LHCN-M2 (cell line): ENCODE results near the gene LHFPL4. TPM values are rescaled to one million over a fixed set of nuclear protein-coding genes. Genes with fewer than 3 reads are reported as not detected.
"Not testable (repeated sequence)": the region's sequence is repeated elsewhere in the genome, so short reads cannot be mapped to it uniquely, and the experiment has no call there.

Source experiments
- DNase-seq: peaks from one replicate; pipeline ENCODE4 v3.0.0-alpha.2; 2012; ENCODE audit warnings: low read depth
- total RNA-seq: library from RNA; depleted of rRNA; stranded (reverse); fragments of >200 nt; gene quantifications from 2 replicates; pipeline ENCODE4 v1.2.3, GENCODE V29; 2014

Gene LHFPL4
- total RNA-seq, 1 experiment from 2014 or later: not detected

DNA sequence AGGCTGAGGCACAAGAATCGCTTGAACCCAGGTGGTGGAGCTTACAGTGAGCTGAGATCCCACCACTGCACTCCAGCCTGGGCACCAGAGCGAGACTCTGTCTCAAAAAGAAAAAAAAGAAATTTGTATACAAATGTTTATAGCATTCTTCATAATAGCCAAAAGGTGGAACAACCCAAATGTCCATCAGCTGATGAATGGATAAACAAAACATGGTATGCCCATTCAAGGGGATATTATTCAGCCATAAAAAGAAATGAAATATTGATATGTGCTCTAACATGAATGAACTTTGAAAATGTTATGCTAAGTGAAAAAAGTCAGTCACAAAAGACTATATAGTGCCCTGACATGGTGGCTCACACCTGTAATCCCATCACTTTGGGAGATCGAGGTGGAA is 11.4 kb downstream of the LHFPL4 start:
- no peak for DNase-seq

DNA sequence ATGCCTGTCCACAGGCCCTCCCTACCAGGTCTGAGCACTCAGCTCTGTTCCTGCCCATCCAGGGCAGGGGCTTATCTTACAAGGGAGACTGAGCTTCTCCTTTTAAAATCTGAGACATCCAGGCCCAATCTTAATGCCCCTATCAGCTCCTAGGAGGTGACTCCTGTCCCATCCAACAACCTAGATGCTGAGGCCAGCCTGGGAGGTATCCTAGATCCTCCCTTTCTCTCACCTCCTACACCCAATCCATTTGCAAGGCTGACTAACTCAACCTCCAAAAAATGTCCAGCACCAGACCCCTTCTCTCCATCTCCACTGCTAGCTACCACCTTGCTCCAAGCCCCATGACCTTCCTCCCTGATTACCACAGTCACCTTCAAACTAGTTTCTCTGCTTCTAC is 17.4 kb downstream of the LHFPL4 start:
- no peak for DNase-seq

DNA sequence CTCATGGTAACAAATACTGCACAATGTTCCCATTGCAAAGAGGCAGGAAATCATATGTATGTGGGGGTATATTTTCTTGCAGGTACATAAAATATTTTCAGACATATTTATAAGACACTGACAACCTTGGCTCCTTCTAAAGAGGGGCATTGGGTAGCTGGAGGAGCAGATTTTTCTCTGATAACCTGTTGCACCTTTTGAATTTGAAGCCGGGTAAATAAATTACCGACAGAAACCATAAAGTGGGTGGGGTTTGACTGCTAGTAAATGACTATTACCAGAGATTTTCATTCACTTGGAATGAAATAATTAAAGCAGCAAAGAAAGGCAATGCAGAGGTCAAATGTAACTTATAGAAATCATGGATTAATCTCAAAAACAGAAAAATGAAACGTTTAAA is 19.2 kb downstream of the LHFPL4 start:
- no peak for DNase-seq

DNA sequence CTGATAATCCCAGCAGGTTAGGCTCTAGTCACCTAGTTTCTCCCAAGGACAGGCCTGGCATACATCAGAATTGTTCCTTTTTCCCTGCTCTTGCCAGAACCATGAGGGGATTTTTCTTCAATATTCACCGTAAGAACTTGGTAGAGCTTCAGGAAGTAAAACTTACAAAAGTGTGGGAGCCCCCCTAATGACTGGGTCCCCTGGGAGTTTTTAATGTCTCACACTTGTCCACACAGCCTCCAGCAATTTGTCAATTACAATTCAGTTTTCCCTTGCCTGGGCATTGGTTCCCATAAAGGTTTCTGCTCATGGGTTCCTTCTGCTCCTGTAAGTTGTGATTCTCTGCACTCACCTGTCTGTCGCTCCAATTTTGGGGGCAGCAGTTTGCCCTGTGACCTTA is 28.5 kb downstream of the LHFPL4 start:
- no peak for DNase-seq

DNA sequence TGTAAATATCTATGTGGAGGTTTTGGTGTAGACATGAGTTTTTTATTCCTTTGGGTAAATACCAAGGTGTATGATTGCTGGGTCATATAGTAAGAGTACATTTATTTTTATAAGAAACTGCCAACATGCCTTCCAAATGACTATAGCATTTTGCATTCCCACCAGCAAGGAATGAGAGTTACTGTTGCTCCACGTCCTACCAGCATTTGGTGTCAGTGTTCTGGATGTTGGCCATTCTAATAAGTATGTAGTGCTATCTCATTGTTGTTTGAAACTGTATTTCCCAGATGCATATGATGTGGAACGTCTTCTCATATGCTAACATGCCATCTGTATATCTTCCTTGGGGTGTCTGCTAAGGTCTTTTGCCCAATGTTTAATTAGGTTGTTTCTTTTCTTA is 38.7 kb downstream of the LHFPL4 start:
- DNase-seq: no peak

DNA sequence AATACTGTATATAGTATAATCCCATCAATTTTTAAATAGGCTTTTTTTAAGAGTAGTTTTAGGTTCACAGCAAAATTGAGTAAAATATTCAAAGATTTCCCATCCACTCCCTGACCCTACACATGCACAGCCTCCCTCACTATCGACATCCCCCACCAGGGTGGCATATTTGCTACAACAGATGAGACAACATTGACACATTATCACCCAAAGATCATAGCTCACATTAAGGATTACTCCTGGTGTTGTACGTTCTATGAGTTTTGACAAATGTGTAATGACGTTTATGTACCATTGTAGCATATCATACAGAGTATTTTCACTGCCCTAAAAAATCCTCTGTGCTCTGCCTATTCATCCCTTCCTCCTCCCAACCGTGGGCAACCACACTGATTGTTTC is 39.3 kb downstream of the LHFPL4 start:
- no peak for DNase-seq

DNA sequence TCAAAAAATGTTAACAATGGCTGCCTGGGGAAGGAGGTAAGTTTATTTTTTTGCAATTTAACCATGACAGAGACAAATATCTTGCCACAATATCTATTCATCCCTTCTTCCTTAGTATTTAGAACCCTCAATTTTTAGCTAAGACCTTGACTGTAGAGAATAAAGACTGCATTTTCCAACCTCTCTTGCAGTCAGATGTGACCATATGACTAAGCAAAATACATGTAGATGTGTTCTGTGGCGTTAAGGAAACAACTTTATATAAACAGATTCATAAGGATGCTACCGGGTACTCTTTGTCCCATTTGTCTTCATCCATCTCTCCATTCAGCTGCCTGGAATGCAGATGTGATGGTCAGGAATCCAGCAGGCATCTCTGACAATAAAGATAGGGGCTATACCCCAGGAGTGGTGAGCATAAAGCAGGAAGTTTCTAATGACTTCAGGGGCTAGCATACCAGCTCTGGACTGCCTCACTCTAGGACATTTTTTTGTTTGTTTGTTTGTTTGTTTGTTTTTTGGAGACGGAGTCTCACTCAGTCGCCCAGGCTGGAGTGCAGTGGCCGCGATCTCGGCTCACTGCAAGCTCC is 41.1 kb downstream of the LHFPL4 start:
- no peak for DNase-seq

DNA sequence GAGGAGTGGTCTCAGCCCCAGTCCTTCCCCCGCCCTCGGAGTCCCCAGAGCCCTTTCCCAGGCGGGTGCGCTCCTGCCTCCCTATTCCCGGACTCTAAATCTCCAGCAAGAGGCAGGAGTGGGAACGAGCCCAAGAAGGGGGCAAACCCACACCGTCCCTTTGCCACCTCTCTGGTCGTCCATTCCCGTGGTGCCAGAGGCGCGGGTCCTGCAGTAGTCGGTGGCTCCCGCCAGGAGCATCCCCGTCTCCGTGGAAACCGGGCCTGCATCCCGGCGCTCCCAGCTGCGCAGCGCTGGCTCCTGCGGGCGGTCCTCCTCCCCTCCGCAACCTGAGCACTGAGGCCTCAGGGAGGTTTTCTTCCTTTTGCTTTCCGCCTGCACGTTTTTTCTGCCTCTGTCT is 44.8 kb downstream of the LHFPL4 start:
- no peak for DNase-seq

DNA sequence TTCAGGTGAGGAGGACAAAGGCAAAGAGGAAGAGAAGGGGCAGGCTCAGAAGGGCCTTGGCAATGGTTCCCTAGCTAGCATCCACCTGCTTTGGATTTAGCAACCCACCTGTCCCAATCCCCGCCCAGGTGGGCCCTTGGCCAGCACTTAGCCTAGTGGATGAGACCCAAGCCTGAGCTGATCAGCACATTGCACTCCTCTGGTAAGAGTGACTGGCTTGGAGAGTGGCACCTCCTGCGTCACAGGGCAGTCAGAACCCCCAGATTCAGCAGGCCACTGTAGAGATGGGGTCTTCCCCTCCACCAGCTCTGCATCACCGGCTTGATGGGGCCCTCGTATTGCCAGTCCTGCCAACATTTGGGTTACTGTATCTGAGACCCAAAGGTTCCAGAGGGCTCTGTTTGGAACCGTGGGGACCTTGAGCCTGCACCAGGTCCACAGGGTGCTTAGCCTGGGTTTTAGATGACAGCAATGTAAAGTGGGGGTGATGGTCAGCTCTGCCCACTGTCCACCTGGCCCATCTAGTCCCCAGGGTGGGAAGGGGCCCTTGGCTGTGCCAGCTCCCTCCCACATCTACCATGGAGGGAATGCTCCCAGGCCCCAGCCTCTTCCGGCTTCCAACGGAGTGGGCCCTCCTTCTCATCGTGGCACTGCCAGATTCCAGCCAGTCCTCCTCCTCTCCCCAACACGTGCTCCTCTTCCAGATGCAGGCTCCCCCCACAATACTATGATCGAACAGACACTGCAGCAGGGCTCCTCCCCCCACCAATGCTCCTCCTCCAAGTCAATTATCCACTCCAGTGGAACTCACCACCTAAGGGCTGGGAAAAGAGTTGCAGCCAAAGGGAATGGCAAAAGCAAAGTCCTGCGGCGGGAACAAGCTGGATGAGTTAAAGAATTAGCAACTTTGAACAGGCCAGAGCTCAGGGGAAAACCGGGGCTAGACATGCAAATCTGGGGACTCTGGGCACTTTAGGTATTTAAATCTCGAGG is 45.7 kb downstream of the LHFPL4 start:
- no peak for DNase-seq

DNA sequence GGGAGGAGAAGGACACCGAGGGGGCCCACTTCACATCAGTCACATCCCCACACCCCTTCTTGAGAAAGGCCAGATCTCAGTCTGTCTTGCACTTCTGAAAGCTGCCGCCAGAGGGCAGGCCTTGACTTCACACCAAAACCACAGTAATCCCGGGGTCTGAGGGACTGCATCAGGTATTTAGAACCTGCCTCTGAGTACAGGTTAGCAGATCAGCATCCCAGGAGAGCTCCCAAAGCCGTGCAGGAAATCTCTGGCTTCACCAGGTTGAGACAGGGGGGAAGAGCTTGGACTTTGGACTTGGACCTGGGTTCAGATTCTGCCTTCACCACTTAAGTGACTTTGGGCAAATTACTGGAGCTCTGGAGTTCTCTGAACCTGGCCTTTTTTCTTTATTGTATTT is 50.3 kb downstream of the LHFPL4 start:
- DNase-seq: peak; percentile 48

DNA sequence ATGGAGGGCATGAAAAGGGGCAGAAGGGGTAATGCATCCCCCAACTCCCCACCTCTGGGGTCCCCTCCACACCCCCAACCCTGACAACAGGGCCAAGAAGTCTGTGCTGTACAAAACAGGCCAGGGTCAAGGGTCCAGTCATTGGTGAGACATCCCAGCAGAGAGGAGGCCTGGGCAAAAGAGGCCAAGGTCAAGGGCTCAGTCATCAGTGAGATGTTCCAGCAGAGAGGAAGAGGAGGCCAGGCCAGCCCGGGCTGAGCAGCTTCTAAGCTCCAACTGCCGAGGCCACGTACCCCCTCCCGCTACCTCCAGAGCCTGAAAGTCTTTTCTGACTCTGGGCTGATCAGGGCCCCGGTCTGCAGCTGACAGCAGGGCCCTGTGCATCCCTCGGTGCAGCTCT is 52.4 kb downstream of the LHFPL4 start:
- no peak for DNase-seq

DNA sequence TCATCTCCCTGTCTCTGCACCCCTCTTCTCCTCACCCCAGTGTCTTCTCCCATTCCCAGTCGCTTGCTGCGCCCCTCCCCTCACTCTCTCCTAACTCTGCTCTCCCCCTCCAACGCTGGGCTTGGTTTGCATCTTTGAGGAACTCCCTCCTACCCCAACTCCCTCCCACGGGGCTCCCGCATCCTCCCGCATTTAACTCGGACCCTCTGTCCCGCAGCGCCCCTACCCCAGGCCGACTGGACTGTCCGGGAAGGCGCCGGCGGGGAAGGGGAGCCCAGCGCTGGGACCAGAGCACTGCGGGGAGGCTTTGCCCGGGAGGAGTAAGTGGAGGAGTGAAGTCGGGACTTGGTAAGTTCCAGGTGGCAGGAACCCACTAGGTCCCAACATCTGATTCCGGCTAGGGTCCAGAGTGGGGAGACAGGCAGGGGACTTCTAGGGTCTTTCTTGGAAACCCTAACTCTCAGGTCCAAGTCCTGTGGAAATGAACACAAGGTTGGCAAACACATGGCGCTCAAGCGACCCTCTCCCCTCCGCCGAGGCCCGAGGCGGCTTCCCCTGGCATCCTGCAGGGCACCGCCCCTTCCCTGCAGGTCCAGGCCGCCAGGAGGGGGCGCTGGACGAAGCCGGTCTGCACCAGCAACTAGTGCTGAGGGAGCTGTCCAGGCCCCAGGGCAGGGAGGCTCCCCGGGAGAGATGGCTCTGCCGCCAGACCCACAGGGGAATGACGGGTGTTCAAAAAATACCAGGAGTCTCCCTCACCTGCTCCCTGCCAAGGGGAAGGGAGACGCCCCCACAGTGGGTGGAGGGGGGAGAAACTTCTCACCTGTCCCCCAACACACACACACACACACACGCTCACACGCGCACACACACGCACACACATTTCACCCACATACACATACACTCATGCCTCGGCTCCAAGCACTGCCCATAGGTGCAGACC is 53.2 kb downstream of the LHFPL4 start:
- DNase-seq: peak; percentile 45

DNA sequence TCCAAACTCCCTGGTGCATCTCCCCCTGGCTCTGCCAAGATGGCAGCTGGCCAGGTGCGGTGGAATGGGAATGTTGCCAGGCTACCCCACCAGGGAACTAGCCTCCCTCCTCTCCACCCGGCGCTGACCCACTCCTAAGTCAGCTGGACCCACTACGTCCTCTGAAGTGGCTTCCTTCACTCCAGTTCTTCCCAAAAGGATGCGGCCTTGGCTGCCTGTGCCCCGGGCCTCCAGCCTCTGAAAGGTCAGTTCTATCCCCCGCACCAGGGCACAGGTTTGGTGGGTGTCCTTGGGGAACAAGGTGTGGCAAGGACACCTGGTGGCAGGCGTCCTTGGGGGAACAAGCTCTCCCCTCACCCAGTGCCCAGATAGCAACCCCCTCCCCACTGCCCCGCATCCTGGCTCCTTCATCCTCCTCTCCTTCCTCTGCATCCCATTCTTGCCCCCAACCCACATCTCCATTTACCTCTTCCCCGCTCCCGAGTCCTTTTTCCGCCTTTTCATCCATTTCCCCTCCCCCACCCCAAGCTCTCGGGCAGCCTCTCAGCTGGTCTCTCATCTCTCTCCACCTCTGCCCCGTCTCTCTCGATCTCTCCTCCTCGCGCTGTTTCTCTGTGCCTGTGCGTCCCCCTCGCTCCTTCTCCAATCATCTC is 54.0 kb downstream of the LHFPL4 start:
- no peak for DNase-seq

DNA sequence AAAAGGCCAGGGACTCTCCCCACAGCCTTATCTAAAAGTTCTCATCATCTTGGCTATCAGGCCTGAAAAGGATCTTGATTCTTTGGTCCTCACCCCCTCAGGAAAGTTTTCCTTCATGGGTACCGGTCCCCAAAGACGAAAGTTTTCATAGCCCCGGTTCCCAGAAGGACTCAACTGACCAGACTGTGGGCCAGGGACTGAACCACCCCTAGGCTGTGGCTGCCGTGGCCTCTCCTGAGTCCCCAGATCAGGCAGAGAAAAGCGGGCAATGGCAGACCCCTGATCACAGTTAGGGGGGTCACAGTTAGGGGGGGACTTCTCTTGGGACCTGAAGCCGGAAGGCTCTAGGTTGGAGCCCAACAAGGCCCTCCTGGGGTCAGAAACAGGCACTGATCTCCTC is 54.8 kb downstream of the LHFPL4 start:
- DNase-seq: no peak

DNA sequence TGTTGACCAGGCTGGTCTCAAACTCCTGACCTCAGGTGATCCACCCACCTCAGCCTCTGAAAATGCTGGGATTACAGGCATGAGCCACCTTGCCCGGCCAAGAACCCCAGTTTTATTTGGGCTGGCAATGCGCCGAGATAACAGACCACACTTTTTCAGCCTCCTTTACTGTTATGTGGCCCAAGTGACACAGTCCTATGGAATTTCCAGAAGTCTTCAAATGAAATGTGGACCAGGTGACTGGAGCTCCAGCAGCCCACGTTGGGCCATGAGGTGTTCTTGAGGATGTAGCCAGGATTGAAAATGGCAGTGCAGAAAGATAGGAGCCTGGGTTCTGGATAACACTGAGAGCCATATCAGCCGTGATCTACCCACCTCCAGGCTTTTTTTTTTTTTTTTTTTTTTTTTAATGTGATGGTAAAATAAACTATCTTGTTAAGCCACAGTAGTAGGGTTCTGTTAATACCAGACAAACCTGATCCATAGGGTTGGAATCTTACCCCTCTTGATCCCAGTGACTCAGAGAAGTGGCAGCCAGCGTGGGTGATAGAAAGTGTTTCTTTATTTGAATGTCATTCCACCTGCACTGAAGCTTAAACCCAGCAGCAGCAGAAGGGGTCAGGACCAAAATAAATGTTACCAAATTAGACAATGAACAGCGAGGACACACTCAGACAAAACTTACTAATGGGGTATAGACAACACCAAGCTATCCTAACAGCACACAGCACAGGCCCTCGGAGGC is 55.6 kb downstream of the LHFPL4 start:
- peak; percentile 35 for DNase-seq

DNA sequence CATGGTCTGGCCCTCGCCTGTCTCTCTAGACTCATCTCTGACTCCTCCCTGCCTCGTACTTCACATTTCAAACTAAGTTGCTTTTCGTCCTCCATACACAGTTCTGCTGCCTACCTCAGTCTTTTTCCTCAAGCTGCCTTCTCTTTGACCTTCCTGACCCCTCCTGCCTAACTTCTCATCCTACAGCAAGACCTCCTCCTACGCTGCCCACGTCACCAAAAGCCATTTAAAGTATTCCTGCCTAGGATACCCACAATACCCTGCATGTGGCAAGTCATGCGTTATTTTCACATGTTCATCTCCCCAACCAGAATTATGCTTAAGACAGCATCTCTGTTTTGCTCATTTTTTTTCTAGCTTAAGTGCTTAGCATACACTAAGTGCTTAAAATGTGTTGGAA is 56.7 kb downstream of the LHFPL4 start:
- no peak for DNase-seq

DNA sequence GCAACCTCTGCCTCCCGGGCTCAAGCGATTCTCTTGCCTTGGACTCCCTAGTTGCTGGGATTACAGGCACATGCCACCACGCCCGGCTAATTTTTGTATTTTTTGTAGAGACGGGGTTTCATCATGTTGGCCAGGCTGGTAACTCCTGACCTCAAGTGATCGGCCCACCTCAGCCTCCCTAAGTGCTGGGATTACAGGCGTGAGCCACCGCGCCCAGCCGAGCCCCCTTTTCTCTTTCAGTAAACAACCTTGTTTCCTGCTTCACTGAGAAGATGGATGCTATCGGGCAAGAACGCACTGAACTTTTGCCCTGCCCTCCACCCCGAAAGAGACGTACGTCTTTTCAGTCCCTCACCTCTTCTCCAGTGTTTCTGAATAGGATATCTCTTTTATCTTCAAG is 59.6 kb downstream of the LHFPL4 start:
- not testable (repeated sequence) for DNase-seq

DNA sequence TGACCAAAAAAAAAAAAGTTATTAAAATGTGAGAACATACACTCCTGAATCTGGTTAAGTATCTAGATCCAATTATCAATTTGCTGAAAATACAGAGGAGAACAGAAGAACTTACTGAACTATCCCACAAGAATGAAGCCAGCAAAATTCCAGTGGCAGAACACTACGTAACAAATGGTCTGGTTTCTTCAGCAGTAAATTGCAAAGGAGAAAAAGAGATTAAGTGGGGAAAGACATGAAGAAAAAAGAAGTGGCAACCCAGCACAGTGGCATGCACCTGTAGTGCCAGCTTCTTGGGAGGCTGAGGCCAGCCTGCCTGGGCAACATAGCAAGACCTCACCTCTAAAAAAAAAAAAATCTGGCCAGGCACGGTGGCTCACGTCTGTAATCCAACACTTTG is 62.1 kb downstream of the LHFPL4 start:
- DNase-seq: no peak

DNA sequence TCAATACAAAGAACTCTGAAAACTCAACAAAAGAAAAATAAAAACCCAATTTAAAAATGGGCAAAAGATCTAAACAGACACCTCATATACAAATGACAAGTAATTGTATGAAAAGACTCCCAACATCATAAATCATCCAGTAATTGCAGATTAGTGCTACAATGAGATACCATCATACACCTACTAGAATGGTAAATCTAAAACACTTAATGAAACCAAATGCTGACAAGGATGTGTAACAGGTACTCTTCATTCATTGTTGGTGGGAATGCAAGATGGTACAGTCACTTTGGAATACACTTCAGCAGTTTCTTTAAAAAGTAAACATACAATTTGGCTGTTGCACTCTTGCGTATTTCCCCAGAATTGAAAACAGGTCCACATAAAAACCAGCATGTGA is 68.4 kb downstream of the LHFPL4 start:
- no peak for DNase-seq

DNA sequence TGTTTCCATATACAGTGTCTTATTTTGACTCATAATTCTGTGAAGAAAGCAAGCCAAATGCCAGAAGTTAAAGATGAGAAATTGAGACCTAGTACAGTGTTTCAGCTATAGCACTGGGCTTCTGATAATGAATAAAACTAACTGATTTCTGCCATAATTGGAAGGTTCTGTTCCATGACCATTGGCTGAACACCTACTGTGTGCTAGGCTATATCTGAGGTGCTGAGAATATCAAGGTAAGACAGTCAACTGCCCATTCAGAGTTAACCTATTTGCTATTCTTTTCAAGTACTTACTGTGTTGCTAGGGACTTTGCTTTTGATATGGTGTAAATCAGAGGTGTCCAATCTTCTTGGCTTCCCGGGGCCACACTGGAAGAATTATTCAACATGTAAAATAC is 73.4 kb downstream of the LHFPL4 start:
- DNase-seq: no peak

DNA sequence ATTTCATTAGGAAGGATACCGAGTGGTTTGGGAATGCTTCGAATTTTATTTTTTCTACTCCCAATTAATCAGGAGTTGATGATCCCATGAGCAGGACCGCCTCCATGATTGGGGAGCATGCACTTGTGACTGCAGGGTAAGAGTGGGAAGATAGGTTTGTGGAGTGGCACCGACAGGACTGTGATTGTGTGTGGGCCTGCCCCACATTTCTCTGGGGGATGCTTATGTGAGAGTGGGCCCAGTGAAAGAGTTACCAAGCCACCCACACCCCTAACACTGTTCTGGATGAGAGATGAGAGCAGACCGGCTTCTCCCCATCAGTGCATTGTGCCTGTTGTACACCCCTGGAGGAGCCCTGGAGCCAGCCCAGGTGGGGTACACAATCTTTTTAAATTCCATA is 76.7 kb downstream of the LHFPL4 start:
- DNase-seq: no peak
